Subcutaneous abdominal adipose tissue (tissue), 5 donors: ENCODE results near the gene SPATA3.
"Not testable (repeated sequence)": the region's sequence is repeated elsewhere in the genome, so short reads cannot be mapped to it uniquely, and the experiment has no call there.

ENCODE experiments used
- H3K27ac ChIP-seq: one replicate; pipeline ENCODE4 v1.7.0; 2013; ENCODE audit warnings: low read depth, mild to moderate bottlenecking, inconsistent platforms, low read length, moderate library complexity
- H3K27me3 ChIP-seq, 5 donors: one replicate each; pipeline ENCODE4 v1.7.0; 2013; ENCODE audit warnings: low read length in 5 of 5, inconsistent platforms in 1 of 5; ENCODE audit not compliant: control insufficient read depth in 5 of 5, insufficient read depth in 4 of 5
- H3K36me3 ChIP-seq, 5 donors: one replicate each; pipeline ENCODE4 v1.7.0; 2013; ENCODE audit warnings: low read length in 5 of 5; ENCODE audit not compliant: control insufficient read depth in 5 of 5, insufficient read depth in 5 of 5
- H3K4me1 ChIP-seq, 5 donors: one replicate each; pipeline ENCODE4 v1.7.0; 2013; ENCODE audit warnings: low read length in 5 of 5, mild to moderate bottlenecking in 3 of 5, moderate library complexity in 1 of 5; ENCODE audit not compliant: control insufficient read depth in 5 of 5, insufficient read depth in 5 of 5
- H3K4me3 ChIP-seq, 5 donors: one replicate each; pipeline ENCODE4 v1.7.0; 2013; ENCODE audit warnings: low read length in 5 of 5, low read depth in 1 of 5
- H3K9ac ChIP-seq, 5 donors: one replicate each; pipeline ENCODE4 v1.7.0; 2013; ENCODE audit warnings: low read length in 5 of 5, mild to moderate bottlenecking in 4 of 5, moderate library complexity in 3 of 5
- H3K9me3 ChIP-seq, 5 donors: one replicate each; pipeline ENCODE4 v1.7.0; 2013; ENCODE audit warnings: low read length in 5 of 5; ENCODE audit not compliant: control insufficient read depth in 5 of 5
- donor health status: healthy.
- donor health status: healthy.
- donor health status: healthy.
- donor health status: healthy.
- donor health status: healthy.

SPATA3 gene

DNA sequence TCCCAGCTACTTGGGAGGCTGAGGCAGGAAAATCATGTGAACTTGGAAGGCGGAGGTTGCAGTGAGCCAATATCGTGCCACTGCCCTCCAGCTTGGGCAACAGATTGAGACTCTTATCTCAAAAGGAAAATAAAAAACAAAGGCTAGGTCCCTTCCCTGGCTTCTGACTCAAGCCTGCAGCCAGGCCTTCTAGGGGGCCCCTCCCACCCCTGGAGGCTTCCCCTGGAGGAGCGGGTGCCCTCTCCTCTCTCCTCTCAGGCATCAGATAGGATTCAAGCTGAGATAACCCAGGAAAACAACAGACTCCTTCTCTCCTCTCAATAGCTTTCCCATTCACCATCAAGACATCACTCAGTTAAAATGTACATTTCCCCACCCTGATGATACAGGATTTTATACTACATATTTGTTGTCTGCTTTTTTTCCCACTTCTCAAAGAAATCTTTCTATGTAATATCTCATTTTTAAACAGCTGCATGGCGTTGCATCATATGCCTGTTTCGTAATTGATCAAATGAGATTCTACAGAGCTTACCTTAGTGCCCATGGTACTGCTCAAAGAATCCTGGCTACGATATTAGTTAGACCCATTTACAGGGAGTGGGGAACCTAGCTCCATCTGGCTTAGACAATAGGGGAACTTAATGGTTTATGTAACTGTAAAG is 20.8 kb downstream of the SPATA3 start:
- no peak overlapping the region for H3K9ac ChIP-seq
- H3K4me1 ChIP-seq, result no peaks in the 10 kb centered on the region
- H3K27me3 ChIP-seq, result peaks cover 0 to 17% (median 6%) of the 10 kb centered on the region in 5 donors
- no peak overlapping the region for H3K4me3 ChIP-seq
- peaks cover 0 to 2% (median 0%) of the 10 kb centered on the region in 5 donors for H3K9me3 ChIP-seq
- no peak overlapping the region for H3K27ac ChIP-seq
- H3K36me3 ChIP-seq, result no peaks in the 10 kb centered on the region

DNA sequence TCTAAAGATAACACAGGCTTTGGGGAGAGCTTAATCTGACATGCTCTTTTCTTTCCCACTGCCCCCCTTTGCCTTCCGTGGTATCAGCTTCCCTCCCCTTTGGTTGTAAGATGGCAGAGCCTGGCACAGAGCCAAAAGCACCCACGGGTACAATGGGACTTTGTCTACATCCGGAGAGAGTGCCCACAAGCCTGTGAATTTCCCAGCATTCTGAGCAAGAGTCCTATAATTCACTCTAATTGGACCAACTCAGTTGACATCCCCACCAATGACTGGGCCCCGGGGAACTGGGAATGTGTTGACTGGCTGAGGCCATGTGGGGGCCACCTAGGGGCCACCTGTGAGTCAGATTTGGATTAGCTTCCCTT is 21.3 kb downstream of the SPATA3 start:
- Histone ChIP-seq H3K4me1 (no peaks in the 10 kb centered on the region), H3K9me3 (peaks cover 0 to 2% (median 0%) of the 10 kb centered on the region in 5 donors), H3K27ac (no peak overlapping the region), H3K4me3 (no peak overlapping the region), H3K36me3 (no peaks in the 10 kb centered on the region), H3K27me3 (peaks cover 0 to 15% (median 6%) of the 10 kb centered on the region in 5 donors), H3K9ac (no peak overlapping the region)

DNA sequence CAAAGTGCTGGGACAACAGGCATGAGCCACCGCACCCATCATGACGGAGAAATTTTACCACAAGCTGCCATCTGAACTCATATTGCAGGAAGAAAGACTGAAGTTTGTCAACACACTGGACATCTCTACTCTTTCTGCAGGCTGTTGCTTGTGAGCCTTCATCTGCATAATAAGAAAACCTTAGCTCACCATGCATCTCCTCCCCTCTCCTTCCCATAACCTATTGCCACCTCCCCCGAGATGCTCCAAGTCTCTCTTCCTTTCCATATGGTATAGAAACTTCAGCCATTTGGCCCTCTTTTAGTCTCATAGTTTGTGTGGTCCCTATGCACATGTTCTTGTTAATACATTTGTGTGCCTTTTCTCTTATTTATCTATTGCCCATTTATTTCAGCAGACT is 22.3 kb downstream of the SPATA3 start:
- Histone ChIP-seq H3K9me3 (peaks cover 0 to 2% (median 0%) of the 10 kb centered on the region in 5 donors), H3K4me3 (no peak overlapping the region), H3K4me1 (no peaks in the 10 kb centered on the region), H3K36me3 (no peaks in the 10 kb centered on the region), H3K27me3 (peaks cover 0 to 15% (median 4%) of the 10 kb centered on the region in 5 donors), H3K9ac (no peak overlapping the region), H3K27ac (no peak overlapping the region)

- H3K4me1 ChIP-seq, H3K27me3 ChIP-seq, H3K9ac ChIP-seq, H3K9me3 ChIP-seq, H3K27ac ChIP-seq, H3K36me3 ChIP-seq, H3K4me3 ChIP-seq: not testable (repeated sequence)
These were observed 29.1 kb downstream of the SPATA3 start for GRCh38 chr2:231025059-231025458.

DNA sequence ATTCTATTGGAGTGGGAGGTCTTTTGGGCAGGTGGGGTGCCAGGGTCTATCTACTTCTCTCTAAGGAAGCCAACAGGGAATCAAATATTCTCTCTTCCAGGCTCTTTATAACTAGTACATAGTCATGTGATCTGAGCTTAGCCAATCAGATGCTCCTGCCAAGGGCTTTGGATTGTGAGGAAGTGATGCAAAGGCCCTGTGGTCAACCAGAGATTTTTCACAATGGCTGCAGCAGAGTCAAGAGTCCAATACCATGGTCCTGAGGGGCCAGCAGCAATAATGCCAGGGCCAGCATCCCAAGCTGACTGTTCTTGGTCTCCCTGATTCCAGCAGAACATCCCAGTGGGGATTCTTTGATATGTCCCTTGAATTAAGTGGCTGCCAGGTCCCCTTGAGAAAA is 33.0 kb downstream of the SPATA3 start:
- H3K4me1 ChIP-seq, result no peaks in the 10 kb centered on the region
- no peak overlapping the region for H3K4me3 ChIP-seq
- H3K27ac ChIP-seq, result no peak overlapping the region
- no peaks in the 10 kb centered on the region for H3K36me3 ChIP-seq
- H3K27me3 ChIP-seq, result peaks cover 4 to 15% (median 9%) of the 10 kb centered on the region in 5 donors
- H3K9me3 ChIP-seq, result peaks cover 0 to 5% (median 0%) of the 10 kb centered on the region in 5 donors
- H3K9ac ChIP-seq, result no peak overlapping the region

GRCh38 chr2:231029563-231029962 is 33.6 kb downstream of the SPATA3 start:
- no peaks in the 10 kb centered on the region for H3K4me1 ChIP-seq
- H3K36me3 ChIP-seq, result no peaks in the 10 kb centered on the region
- peaks cover 4 to 16% (median 9%) of the 10 kb centered on the region in 5 donors for H3K27me3 ChIP-seq
- no peak overlapping the region for H3K9ac ChIP-seq
- H3K4me3 ChIP-seq, result no peak overlapping the region
- peaks cover 0 to 5% (median 0%) of the 10 kb centered on the region in 5 donors for H3K9me3 ChIP-seq
- H3K27ac ChIP-seq, result no peak overlapping the region

DNA sequence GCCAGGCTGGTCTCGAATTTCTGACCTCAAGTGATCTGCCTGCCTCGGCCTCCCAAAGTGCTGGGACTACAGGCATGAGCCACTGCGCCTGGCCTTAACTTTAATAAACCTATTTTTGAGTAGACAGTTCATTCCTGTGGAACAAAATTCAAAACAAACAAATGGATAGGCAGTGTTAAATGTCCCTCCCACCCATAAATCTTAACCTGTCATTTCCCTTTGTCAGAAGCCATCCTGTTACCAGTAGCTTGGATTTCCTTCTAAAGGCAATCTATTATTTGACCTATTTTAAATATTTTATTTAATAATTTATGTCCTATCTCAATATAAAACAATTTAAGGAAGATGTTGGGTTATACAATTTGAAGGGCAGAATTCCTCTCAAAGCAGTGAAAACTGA is 34.8 kb downstream of the SPATA3 start:
- no peaks in the 10 kb centered on the region for H3K36me3 ChIP-seq
- peaks cover 5 to 16% (median 9%) of the 10 kb centered on the region in 5 donors for H3K27me3 ChIP-seq
- peaks cover 0 to 5% (median 0%) of the 10 kb centered on the region in 5 donors for H3K9me3 ChIP-seq
- no peak overlapping the region for H3K27ac ChIP-seq
- no peaks in the 10 kb centered on the region for H3K4me1 ChIP-seq
- no peak overlapping the region for H3K4me3 ChIP-seq
- H3K9ac ChIP-seq, result no peak overlapping the region

DNA sequence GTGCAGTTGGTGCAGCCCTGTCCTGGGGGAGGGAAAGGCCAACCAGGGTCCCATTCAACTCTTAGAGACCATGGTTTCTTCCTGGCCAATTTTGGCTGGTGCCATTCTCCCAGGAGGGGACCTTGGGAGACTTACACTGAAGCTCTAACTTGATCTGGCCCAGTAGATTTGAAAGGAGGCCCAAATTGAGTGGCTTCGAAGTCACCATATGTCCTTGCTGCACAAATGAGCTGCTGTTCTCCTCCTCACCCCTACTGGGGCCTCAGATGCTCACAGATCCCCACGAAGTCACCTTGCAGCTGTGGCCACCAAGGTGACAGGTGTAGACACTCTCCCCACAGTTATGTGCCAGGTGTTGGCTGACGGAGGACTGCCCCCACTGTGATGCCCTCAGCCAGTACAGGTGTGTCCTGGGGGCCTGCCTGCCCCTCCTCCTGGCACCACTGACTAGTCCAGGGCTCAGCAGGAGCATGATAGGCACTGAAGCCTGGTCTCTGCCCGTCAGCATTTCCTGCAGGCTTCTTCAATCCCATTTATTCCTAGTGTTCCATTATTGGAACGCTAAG is 36.7 kb downstream of the SPATA3 start:
- H3K4me1 ChIP-seq, result peaks cover 0 to 3% (median 0%) of the 10 kb centered on the region in 5 donors
- H3K27ac ChIP-seq, result no peak overlapping the region
- H3K36me3 ChIP-seq, result no peaks in the 10 kb centered on the region
- H3K4me3 ChIP-seq, result no peak overlapping the region
- peaks cover 10 to 25% (median 20%) of the 10 kb centered on the region in 5 donors for H3K27me3 ChIP-seq
- H3K9me3 ChIP-seq, result peaks cover 0 to 5% (median 0%) of the 10 kb centered on the region in 5 donors
- no peak overlapping the region for H3K9ac ChIP-seq

DNA sequence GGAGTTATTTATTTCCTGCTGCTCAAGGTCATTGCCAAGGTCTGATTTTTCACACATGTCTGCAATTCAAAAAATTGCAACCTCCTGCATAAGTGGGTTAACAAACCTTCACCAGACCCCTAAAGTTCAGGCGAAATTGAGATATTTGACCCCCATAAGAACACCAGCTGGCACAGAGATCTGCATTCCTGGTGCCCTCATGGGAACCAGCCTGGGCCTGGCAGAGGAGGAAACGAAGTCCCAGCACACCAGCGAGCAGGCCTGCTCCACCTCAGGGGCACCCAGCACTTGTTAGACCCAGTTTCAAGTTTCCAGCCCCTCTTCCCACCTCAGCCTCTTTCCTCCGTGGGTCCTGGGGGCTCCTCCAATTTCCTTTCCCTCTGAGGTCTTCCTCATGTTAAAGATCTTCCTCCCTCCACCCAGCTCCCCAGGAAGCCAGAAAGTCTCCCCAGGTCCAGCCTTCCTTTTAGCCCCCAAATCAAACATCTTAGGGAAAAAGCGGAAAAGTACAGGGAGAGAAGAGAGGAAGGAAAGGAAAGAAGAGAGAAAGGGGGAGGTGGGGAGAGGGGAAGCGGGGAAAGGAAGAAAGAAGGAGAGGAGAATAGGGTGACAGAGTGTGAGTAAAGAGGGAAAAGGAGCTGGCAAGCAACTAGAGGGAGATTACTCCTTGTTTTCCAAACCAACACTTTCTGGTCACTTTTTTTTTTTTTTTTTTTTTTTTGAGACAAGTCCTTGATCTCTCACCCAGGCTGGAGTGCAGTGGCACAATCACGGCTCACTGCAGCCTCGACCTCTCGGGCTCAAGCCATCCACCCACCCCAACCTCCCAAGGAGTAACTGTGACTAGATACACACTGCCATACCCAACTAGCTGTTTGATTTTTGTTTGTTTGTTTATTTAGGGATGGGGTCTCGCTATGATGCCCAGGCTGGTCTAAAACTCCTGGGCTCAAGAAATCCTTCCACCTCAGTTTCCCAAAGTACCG is 37.5 kb downstream of the SPATA3 start:
- Histone ChIP-seq H3K4me1 (peaks cover 0 to 7% (median 3%) of the 10 kb centered on the region in 5 donors), H3K4me3 (no peak overlapping the region), H3K9ac (no peak overlapping the region), H3K36me3 (no peaks in the 10 kb centered on the region), H3K27me3 (peaks cover 10 to 30% (median 23%) of the 10 kb centered on the region in 5 donors), H3K27ac (no peak overlapping the region), H3K9me3 (peaks cover 0 to 5% (median 0%) of the 10 kb centered on the region in 5 donors)
